Measurements from ENCODE around the gene OSBPL10. TPM values are rescaled to one million over a fixed set of nuclear protein-coding genes. Genes with fewer than 3 reads are reported as not detected.
"Not testable (repeated sequence)": the region's sequence is repeated elsewhere in the genome, so short reads cannot be mapped to it uniquely, and the experiment has no call there.

Gene OSBPL10
- total RNA-seq, 2 donors from 2014 or later: 23.8 to 33.6 TPM

GRCh38 chr3:32017286-32017685 is 36.2 kb upstream of the OSBPL10 start:
- 93 to 95% methylated on average over 3 of the region's 3 CpGs for WGBS, 2 experiments (ENCODE audit: insufficient coverage in 1 of 2, insufficient read length in 1 of 2)
- Mint-ChIP-seq H3K36me3 (ENCODE audit: low read depth) (no peaks in the 10 kb centered on the region), H3K4me1 (no peaks in the 10 kb centered on the region), H3K9me3 (peaks cover 2% of the 10 kb centered on the region), H3K27me3 (ENCODE audit: insufficient read depth) (no peaks in the 10 kb centered on the region), H3K4me3 (no peak overlapping the region), H3K27ac (no peak overlapping the region)
- DNase-seq: no peak
- TF ChIP-seq, protein P1, sequence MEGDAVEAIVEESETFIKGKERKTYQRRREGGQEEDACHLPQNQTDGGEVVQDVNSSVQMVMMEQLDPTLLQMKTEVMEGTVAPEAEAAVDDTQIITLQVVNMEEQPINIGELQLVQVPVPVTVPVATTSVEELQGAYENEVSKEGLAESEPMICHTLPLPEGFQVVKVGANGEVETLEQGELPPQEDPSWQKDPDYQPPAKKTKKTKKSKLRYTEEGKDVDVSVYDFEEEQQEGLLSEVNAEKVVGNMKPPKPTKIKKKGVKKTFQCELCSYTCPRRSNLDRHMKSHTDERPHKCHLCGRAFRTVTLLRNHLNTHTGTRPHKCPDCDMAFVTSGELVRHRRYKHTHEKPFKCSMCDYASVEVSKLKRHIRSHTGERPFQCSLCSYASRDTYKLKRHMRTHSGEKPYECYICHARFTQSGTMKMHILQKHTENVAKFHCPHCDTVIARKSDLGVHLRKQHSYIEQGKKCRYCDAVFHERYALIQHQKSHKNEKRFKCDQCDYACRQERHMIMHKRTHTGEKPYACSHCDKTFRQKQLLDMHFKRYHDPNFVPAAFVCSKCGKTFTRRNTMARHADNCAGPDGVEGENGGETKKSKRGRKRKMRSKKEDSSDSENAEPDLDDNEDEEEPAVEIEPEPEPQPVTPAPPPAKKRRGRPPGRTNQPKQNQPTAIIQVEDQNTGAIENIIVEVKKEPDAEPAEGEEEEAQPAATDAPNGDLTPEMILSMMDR (conservative IDR thresholded peaks at IDR 0.05): no peak
- Histone ChIP-seq H3K9me3 (ENCODE audit: control insufficient read depth, low read length) (no peaks in the 10 kb centered on the region), H3K27ac (ENCODE audit: low read depth, low read length) (no peak overlapping the region), H3K4me3 (ENCODE audit: low read length) (no peak overlapping the region), H3K36me3 (ENCODE audit: control insufficient read depth, insufficient read depth, low read length) (no peaks in the 10 kb centered on the region), H3K9ac (ENCODE audit: extremely low read depth, low read length, poor library complexity, severe bottlenecking) (no peak overlapping the region), H3K27me3 (ENCODE audit: control insufficient read depth, insufficient read depth, low read length, poor library complexity, severe bottlenecking) (no peaks in the 10 kb centered on the region), H3K4me1 (ENCODE audit: control insufficient read depth, insufficient read depth, low read length) (no peaks in the 10 kb centered on the region)

GRCh38 chr3:32015638-32016037 is 34.6 kb upstream of the OSBPL10 start:
- not testable (repeated sequence) for H3K9me3 Mint-ChIP-seq; H3K36me3 Mint-ChIP-seq (ENCODE audit: low read depth); H3K4me3 ChIP-seq (ENCODE audit: low read length); H3K4me1 Mint-ChIP-seq; H3K27me3 ChIP-seq (ENCODE audit: control insufficient read depth, insufficient read depth, low read length, poor library complexity, severe bottlenecking); H3K9me3 ChIP-seq (ENCODE audit: control insufficient read depth, low read length); H3K9ac ChIP-seq (ENCODE audit: extremely low read depth, low read length, poor library complexity, severe bottlenecking); H3K4me1 ChIP-seq (ENCODE audit: control insufficient read depth, insufficient read depth, low read length); H3K36me3 ChIP-seq (ENCODE audit: control insufficient read depth, insufficient read depth, low read length); DNase-seq; H3K27ac ChIP-seq (ENCODE audit: low read depth, low read length); H3K27me3 Mint-ChIP-seq (ENCODE audit: insufficient read depth); H3K4me3 Mint-ChIP-seq; H3K27ac Mint-ChIP-seq
- WGBS, 2 experiments (ENCODE audit: insufficient coverage in 1 of 2, insufficient read length in 1 of 2): 92% methylated on average over 2 of the region's 3 CpGs; no CpG with 5 or more reads in 1 of the 2 experiments

GRCh38 chr3:32010699-32011098 is 29.6 kb upstream of the OSBPL10 start:
- H3K9me3 Mint-ChIP-seq: peaks cover 14% of the 10 kb centered on the region
- not testable (repeated sequence) for H3K4me1 Mint-ChIP-seq; H3K36me3 ChIP-seq (ENCODE audit: control insufficient read depth, insufficient read depth, low read length); H3K9ac ChIP-seq (ENCODE audit: extremely low read depth, low read length, poor library complexity, severe bottlenecking); H3K4me1 ChIP-seq (ENCODE audit: control insufficient read depth, insufficient read depth, low read length); H3K27me3 ChIP-seq (ENCODE audit: control insufficient read depth, insufficient read depth, low read length, poor library complexity, severe bottlenecking); H3K4me3 ChIP-seq (ENCODE audit: low read length); H3K27ac Mint-ChIP-seq; H3K27me3 Mint-ChIP-seq (ENCODE audit: insufficient read depth); H3K36me3 Mint-ChIP-seq (ENCODE audit: low read depth); H3K9me3 ChIP-seq (ENCODE audit: control insufficient read depth, low read length); H3K27ac ChIP-seq (ENCODE audit: low read depth, low read length); H3K4me3 Mint-ChIP-seq
- 91 to 93% methylated on average over 5 to 7 of the region's 7 CpGs for WGBS, 2 experiments (ENCODE audit: insufficient coverage in 1 of 2, insufficient read length in 1 of 2)
- TF ChIP-seq, protein P1 (conservative IDR thresholded peaks at IDR 0.05): peak; percentile 19
- peak; percentile 59 for DNase-seq

DNA sequence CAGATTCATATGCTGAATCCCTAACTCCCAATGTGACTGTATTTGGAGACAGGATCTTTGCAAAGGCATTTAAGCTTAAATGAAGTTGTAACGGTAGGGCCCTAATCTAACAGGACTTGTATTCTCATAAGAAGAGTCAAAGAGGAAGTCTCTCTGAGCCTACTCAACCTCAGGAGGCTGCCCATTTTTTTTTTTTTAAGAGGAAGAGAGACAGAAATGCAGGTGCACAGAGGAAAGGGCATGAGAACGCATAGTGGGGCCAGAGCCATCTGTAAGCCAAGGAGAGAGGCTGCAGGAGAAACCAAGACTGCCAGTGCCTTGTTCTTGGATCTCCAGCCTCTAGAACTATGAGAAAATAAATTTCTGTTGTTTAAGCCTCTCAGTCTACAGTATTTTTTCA is 28.9 kb upstream of the OSBPL10 start:
- H3K9me3 Mint-ChIP-seq: peaks cover 12% of the 10 kb centered on the region
- no peak overlapping the region for H3K4me3 ChIP-seq (ENCODE audit: low read length)
- no peak for DNase-seq
- no peaks in the 10 kb centered on the region for H3K27me3 Mint-ChIP-seq (ENCODE audit: insufficient read depth)
- 86 to 100% methylated on average over 2 of the region's 2 CpGs for WGBS, 2 experiments (ENCODE audit: insufficient coverage in 1 of 2, insufficient read length in 1 of 2)
- H3K27ac ChIP-seq (ENCODE audit: low read depth, low read length): no peak overlapping the region
- TF ChIP-seq, protein P1 (conservative IDR thresholded peaks at IDR 0.05): no peak
- H3K9ac ChIP-seq (ENCODE audit: extremely low read depth, low read length, poor library complexity, severe bottlenecking): no peak overlapping the region
- no peaks in the 10 kb centered on the region for H3K4me1 Mint-ChIP-seq
- H3K36me3 ChIP-seq (ENCODE audit: control insufficient read depth, insufficient read depth, low read length): no peaks in the 10 kb centered on the region
- no peak overlapping the region for H3K27ac Mint-ChIP-seq
- no peaks in the 10 kb centered on the region for H3K36me3 Mint-ChIP-seq (ENCODE audit: low read depth)
- no peak overlapping the region for H3K4me3 Mint-ChIP-seq
- no peaks in the 10 kb centered on the region for H3K9me3 ChIP-seq (ENCODE audit: control insufficient read depth, low read length)
- no peaks in the 10 kb centered on the region for H3K4me1 ChIP-seq (ENCODE audit: control insufficient read depth, insufficient read depth, low read length)
- H3K27me3 ChIP-seq (ENCODE audit: control insufficient read depth, insufficient read depth, low read length, poor library complexity, severe bottlenecking): no peaks in the 10 kb centered on the region
